Panc1 (cell line): ENCODE data around the gene REV1.

Experiments used
- CTCF ChIP-seq: fragments of 450-650 bp; IDR thresholded peaks from 2 replicates; pipeline ENCODE4 v1.5.1; 2017; ENCODE audit warnings: mild to moderate bottlenecking
- POLR2AphosphoS5 ChIP-seq: IDR thresholded peaks from 2 replicates; pipeline ENCODE4 v1.6.1; 2012; ENCODE audit warnings: mild to moderate bottlenecking, low read depth, low read length, moderate library complexity
- REST ChIP-seq, 2 experiments: IDR thresholded peaks; 2 replicates each; pipeline ENCODE4 v1.6.1; 2011 to 2012; ENCODE audit warnings: low read depth in 2 of 2, control low read depth in 1 of 2, low read length in 1 of 2, mild to moderate bottlenecking in 1 of 2, moderate library complexity in 1 of 2; ENCODE audit not compliant: insufficient read depth in 1 of 2
- SIN3A ChIP-seq: IDR thresholded peaks from 2 replicates; pipeline ENCODE4 v1.6.1; 2012; ENCODE audit warnings: low read depth, mild to moderate bottlenecking, low read length, moderate library complexity, borderline replicate concordance; ENCODE audit not compliant: insufficient read depth

GRCh38 chr2:99504844-99505584 is 15.2 kb upstream of the REV1 start:
- TF ChIP-seq REST (IDR thresholded peaks at IDR 0.05; ENCODE audit: insufficient read depth in 1 of 2, low read depth in 2 of 2, low read length in 1 of 2) (no peak), CTCF (no peak), SIN3A (no peak), POLR2AphosphoS5 (no peak)
